ENCODE results near the gene RPL6.

- TF ChIP-seq, protein P1, sequence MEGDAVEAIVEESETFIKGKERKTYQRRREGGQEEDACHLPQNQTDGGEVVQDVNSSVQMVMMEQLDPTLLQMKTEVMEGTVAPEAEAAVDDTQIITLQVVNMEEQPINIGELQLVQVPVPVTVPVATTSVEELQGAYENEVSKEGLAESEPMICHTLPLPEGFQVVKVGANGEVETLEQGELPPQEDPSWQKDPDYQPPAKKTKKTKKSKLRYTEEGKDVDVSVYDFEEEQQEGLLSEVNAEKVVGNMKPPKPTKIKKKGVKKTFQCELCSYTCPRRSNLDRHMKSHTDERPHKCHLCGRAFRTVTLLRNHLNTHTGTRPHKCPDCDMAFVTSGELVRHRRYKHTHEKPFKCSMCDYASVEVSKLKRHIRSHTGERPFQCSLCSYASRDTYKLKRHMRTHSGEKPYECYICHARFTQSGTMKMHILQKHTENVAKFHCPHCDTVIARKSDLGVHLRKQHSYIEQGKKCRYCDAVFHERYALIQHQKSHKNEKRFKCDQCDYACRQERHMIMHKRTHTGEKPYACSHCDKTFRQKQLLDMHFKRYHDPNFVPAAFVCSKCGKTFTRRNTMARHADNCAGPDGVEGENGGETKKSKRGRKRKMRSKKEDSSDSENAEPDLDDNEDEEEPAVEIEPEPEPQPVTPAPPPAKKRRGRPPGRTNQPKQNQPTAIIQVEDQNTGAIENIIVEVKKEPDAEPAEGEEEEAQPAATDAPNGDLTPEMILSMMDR (IDR thresholded peaks at IDR 0.05) = no peak
- no peak for TF ChIP-seq POLR2A (IDR thresholded peaks at IDR 0.05)
Observed at GRCh38 chr12:112375105-112375504, 34.3 kb downstream of the RPL6 start.
